Thyroid gland (tissue), 4 donors: ENCODE measurements around the gene PCDH15. TPM values are rescaled to one million over a fixed set of nuclear protein-coding genes. Genes with fewer than 3 reads are reported as not detected.

Experiments used
- DNase-seq, 2 donors: peaks; one replicate each; pipeline ENCODE4 v3.0.0-alpha.2; 2019
- H3K27ac ChIP-seq, 3 donors: fragments of 200-600 bp; sonication (generic); 1 replicate in 2 of 3; 2 replicates in 1 of 3; pipeline ENCODE4 v1.5.1; 2016 to 2019; ENCODE audit warnings: mild to moderate bottlenecking in 1 of 3, moderate library complexity in 1 of 3
- H3K27me3 ChIP-seq: fragments of 200-600 bp; sonication (generic); one replicate; pipeline ENCODE4 v1.5.1; 2019
- H3K36me3 ChIP-seq, 2 donors: fragments of 200-600 bp; sonication (generic); one replicate each; pipeline ENCODE4 v1.5.1; 2016 to 2019
- H3K4me1 ChIP-seq, 2 donors: fragments of 200-600 bp; sonication (generic); one replicate each; pipeline ENCODE4 v1.5.1; 2017 to 2019
- H3K4me3 ChIP-seq, 3 donors: fragments of 200-600 bp; sonication (generic); replicated peaks in 1 of 3; 1 replicate in 2 of 3; 2 replicates in 1 of 3; pipeline ENCODE4 v1.5.1; 2016; ENCODE audit warnings: mild to moderate bottlenecking in 1 of 3
- H3K9me3 ChIP-seq: fragments of 200-600 bp; sonication (generic); one replicate; pipeline ENCODE4 v1.5.1; 2017
- POLR2A ChIP-seq, 2 donors: fragments of 450-650 bp; IDR thresholded peaks; one replicate each; pipeline ENCODE4 v1.6.1; 2017; ENCODE audit warnings: antibody characterized with exemption in 2 of 2, mild to moderate bottlenecking in 2 of 2, moderate library complexity in 1 of 2
- WGBS, 2 donors: methylation state at CpG; one replicate each; pipeline ENCODE4 v1.1.5; 2017; 5-methylcytosine and 5-hydroxymethylcytosine counted together
- intact Hi-C: fragments of 100-400 bp; cut with DNase I; formaldehyde crosslinking; loops from one replicate; pipeline ENCODE4 v1.15.1; 2023
- total RNA-seq, 4 donors: library from RNA; depleted of rRNA; stranded (reverse); fragments of >200 nt; gene quantifications; one replicate each; pipeline ENCODE4 v1.2.3, GENCODE V29; 2016
- TF ChIP-seq, protein P1 (sequence below), 6 experiments: fragments of 200-600 bp in 3 of 6; fragments of 450-650 bp in 3 of 6; sonication (generic) in 3 of 6; IDR thresholded peaks; one replicate each; pipeline ENCODE4 v1.5.1; 2016 to 2019; ENCODE audit warnings: antibody characterized with exemption in 6 of 6, mild to moderate bottlenecking in 2 of 6, inconsistent platforms in 1 of 6, moderate library complexity in 1 of 6

Gene PCDH15
- total RNA-seq, 4 donors from 2014 or later = not detected

GRCh38 chr10:53980210-53980609, 820.8 kb downstream of the PCDH15 start:
- WGBS, 2 donors = 92 to 93% methylated on average over 3 of the region's 3 CpGs
- TF ChIP-seq, protein P1, sequence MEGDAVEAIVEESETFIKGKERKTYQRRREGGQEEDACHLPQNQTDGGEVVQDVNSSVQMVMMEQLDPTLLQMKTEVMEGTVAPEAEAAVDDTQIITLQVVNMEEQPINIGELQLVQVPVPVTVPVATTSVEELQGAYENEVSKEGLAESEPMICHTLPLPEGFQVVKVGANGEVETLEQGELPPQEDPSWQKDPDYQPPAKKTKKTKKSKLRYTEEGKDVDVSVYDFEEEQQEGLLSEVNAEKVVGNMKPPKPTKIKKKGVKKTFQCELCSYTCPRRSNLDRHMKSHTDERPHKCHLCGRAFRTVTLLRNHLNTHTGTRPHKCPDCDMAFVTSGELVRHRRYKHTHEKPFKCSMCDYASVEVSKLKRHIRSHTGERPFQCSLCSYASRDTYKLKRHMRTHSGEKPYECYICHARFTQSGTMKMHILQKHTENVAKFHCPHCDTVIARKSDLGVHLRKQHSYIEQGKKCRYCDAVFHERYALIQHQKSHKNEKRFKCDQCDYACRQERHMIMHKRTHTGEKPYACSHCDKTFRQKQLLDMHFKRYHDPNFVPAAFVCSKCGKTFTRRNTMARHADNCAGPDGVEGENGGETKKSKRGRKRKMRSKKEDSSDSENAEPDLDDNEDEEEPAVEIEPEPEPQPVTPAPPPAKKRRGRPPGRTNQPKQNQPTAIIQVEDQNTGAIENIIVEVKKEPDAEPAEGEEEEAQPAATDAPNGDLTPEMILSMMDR (IDR thresholded peaks at IDR 0.05) = no peak
- TF ChIP-seq POLR2A (IDR thresholded peaks at IDR 0.05) = no peak
- Histone ChIP-seq H3K27me3 (no peaks in the 10 kb centered on the region), H3K27ac (no peak overlapping the region), H3K4me1 (no peaks in the 10 kb centered on the region), H3K4me3 (no peak overlapping the region), H3K9me3 (no peaks in the 10 kb centered on the region), H3K36me3 (no peaks in the 10 kb centered on the region)
- no peak for DNase-seq
- intact Hi-C loops = no loop called here

DNA sequence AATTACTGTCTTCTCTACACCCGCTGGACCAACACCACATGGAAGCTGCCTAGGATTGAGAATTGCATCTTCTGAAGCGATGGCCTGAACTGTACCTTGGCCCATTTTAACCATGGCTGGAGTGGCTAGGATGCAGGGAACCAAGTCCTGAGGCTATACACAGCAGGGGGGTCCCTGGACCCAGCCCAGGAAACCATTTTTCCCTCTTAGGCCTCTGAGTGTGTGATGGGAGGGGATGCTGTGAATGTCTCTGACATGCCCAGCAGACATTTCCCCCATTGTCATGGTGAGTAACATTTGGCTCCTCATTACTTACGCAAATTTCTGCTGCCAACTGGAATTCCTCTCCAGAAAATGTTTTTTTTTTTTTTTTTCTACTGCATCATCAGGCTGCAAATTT, 822.7 kb downstream of the PCDH15 start:
- H3K4me1 ChIP-seq = no peaks in the 10 kb centered on the region
- H3K27ac ChIP-seq = no peak overlapping the region
- WGBS, 2 donors = 93 to 98% methylated on average over 3 of the region's 3 CpGs
- H3K4me3 ChIP-seq = no peak overlapping the region
- TF ChIP-seq, protein P1 (IDR thresholded peaks at IDR 0.05) = no peak
- no peak for TF ChIP-seq POLR2A (IDR thresholded peaks at IDR 0.05)
- no peaks in the 10 kb centered on the region for H3K9me3 ChIP-seq
- intact Hi-C loops = no loop called here
- no peaks in the 10 kb centered on the region for H3K27me3 ChIP-seq
- no peaks in the 10 kb centered on the region for H3K36me3 ChIP-seq
- no peak for DNase-seq

DNA sequence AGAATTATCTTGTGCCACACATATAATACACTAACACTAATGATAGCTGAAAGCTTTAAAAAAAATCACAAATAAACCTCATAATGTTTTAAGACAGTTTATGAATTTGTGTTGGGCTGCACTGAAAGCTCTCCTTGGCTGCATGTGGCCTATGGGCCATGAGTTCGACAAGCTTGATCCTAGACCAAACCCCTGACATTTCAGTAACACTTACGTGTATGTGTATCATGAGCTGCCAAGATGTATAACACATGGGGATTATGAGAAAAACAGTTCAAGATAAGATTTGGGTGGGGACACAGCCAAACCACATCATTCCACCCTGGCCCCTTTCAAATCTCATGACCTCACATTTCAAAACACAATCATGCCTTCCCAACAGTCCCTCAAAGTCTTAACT, 823.8 kb downstream of the PCDH15 start:
- H3K4me1 ChIP-seq = no peaks in the 10 kb centered on the region
- no peaks in the 10 kb centered on the region for H3K36me3 ChIP-seq
- intact Hi-C loops = no loop called here
- H3K4me3 ChIP-seq = no peak overlapping the region
- no peaks in the 10 kb centered on the region for H3K9me3 ChIP-seq
- no peak overlapping the region for H3K27ac ChIP-seq
- DNase-seq = no peak
- 71 to 82% methylated on average over 2 of the region's 2 CpGs for WGBS, 2 donors
- TF ChIP-seq, protein P1 (IDR thresholded peaks at IDR 0.05) = no peak
- TF ChIP-seq POLR2A (IDR thresholded peaks at IDR 0.05) = no peak
- no peaks in the 10 kb centered on the region for H3K27me3 ChIP-seq

GRCh38 chr10:53957401-53957800, 843.6 kb downstream of the PCDH15 start:
- DNase-seq = no peak
- WGBS, 2 donors = 90 to 92% methylated on average over 3 of the region's 3 CpGs
- H3K27ac ChIP-seq = no peak overlapping the region
- TF ChIP-seq, protein P1 (IDR thresholded peaks at IDR 0.05) = no peak
- TF ChIP-seq POLR2A (IDR thresholded peaks at IDR 0.05) = no peak
- no peak overlapping the region for H3K4me3 ChIP-seq
- no peaks in the 10 kb centered on the region for H3K9me3 ChIP-seq
- no peaks in the 10 kb centered on the region for H3K4me1 ChIP-seq
- intact Hi-C loops = no loop called here
- H3K36me3 ChIP-seq = no peaks in the 10 kb centered on the region
- no peaks in the 10 kb centered on the region for H3K27me3 ChIP-seq

DNA sequence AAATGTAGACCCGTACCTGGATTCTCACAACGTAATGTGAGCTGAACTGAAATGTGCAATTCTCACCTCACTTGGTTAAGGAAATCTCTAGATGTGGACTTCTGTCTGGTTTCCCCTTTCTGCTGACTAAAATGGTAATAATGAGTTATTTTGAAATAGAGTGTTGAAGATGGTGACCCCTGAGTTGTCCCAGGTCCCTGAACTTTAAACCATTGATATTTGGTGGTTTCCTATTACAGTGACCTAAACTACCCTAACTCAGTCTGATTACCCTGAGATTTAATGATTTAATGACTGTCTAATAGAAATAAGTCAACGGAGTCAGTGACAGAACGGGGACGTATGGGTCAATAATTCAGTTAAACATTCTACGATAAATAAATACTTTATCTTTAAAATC, 845.9 kb downstream of the PCDH15 start:
- no peak for DNase-seq
- WGBS, 2 donors = 92 to 93% methylated on average over 6 of the region's 6 CpGs

More for the DNA sequence above, 845.9 kb downstream of the PCDH15 start:
- Histone ChIP-seq H3K27me3 (no peaks in the 10 kb centered on the region), H3K27ac (no peak overlapping the region), H3K4me3 (no peak overlapping the region), H3K36me3 (no peaks in the 10 kb centered on the region), H3K4me1 (no peaks in the 10 kb centered on the region), H3K9me3 (no peaks in the 10 kb centered on the region)
- intact Hi-C loops = no loop called here
- TF ChIP-seq POLR2A (IDR thresholded peaks at IDR 0.05) = no peak
